SK-N-SH (cell line): Measurements from ENCODE around the gene TMTC4. TPM values are rescaled to one million over a fixed set of nuclear protein-coding genes. Genes with fewer than 3 reads are reported as not detected.

ENCODE experiments used
- CTCF ChIA-PET: fragments of 300-600, 350-600 bp; formaldehyde crosslinking; extraction: SDS; loops from one replicate; lab custom pipeline; 2021; lab: Yijun Ruan, JAX
- POLR2A ChIA-PET: fragments of 350-600 bp; sonication (Branson Sonifier 250); formaldehyde crosslinking; extraction: SDS; loops from one replicate; lab custom pipeline; 2020; ENCODE audit warnings: antibody characterized with exemption, inconsistent platforms; lab: Yijun Ruan, JAX
- DNase-seq: peaks from one replicate; pipeline ENCODE4 v3.0.0; 2012
- H2AFZ ChIP-seq: fragments of 200-600 bp; sonication (generic); 2 replicates; pipeline ENCODE4 v1.8.1; 2016; ENCODE audit warnings: antibody characterized with exemption, mild to moderate bottlenecking, low read depth
- H3F3A ChIP-seq: fragments of 200-600 bp; sonication (generic); replicated peaks from 2 replicates; pipeline ENCODE3; 2016; ENCODE audit warnings: antibody characterized with exemption, mild to moderate bottlenecking; ENCODE audit not compliant: insufficient read depth
- H3K27ac ChIP-seq, 2 experiments: fragments of 200-500 bp in 1 of 2; fragments of 200-600 bp in 1 of 2; sonication (Bioruptor generic) in 1 of 2; sonication (generic), shearing (Covaris generic) in 1 of 2; 2 replicates each; pipeline versions ENCODE4 v1.5.1 to v1.6.1; 2014 to 2016; ENCODE audit warnings: low read depth in 2 of 2, inconsistent platforms in 1 of 2, low read length in 1 of 2, mild to moderate bottlenecking in 1 of 2, mixed read lengths in 1 of 2
- H3K27me3 ChIP-seq: fragments of 200-600 bp; sonication (generic), shearing (Covaris generic); 2 replicates; pipeline ENCODE4 v1.6.1; 2016; ENCODE audit warnings: mixed run types; ENCODE audit not compliant: insufficient read depth
- H3K36me3 ChIP-seq, 2 experiments: fragments of 200-500 bp in 1 of 2; fragments of 200-600 bp in 1 of 2; sonication (Bioruptor generic) in 1 of 2; sonication (generic) in 1 of 2; replicated peaks in 1 of 2; 2 replicates each; pipeline versions ENCODE3 to v1.5.1; 2014 to 2016; ENCODE audit warnings: low read length in 1 of 2, mild to moderate bottlenecking in 1 of 2; ENCODE audit not compliant: insufficient read depth in 2 of 2, control insufficient read depth in 1 of 2
- H3K4me1 ChIP-seq, 2 experiments: fragments of 200-500 bp in 1 of 2; fragments of 200-600 bp in 1 of 2; sonication (Bioruptor generic) in 1 of 2; sonication (generic), shearing (Covaris generic) in 1 of 2; 2 replicates each; pipeline versions ENCODE4 v1.5.1 to v1.6.1; 2014 to 2016; ENCODE audit warnings: low read depth in 1 of 2, low read length in 1 of 2, mixed run types in 1 of 2; ENCODE audit not compliant: insufficient read depth in 2 of 2, control insufficient read depth in 1 of 2
- H3K4me2 ChIP-seq: fragments of 200-600 bp; sonication (generic), shearing (Covaris generic); 2 replicates; pipeline ENCODE4 v1.6.1; 2017; ENCODE audit warnings: mixed run types
- H3K4me3 ChIP-seq, 2 experiments: fragments of 200-500 bp in 1 of 2; fragments of 200-600 bp in 1 of 2; sonication (Bioruptor generic) in 1 of 2; sonication (generic), shearing (Covaris generic) in 1 of 2; 2 replicates each; pipeline versions ENCODE4 v1.5.1 to v1.8.1; 2014 to 2016; ENCODE audit warnings: low read depth in 2 of 2, inconsistent platforms in 1 of 2, low read length in 1 of 2, mild to moderate bottlenecking in 1 of 2, mixed read lengths in 1 of 2, moderate library complexity in 1 of 2
- H3K79me2 ChIP-seq: fragments of 200-600 bp; sonication (generic); 2 replicates; pipeline ENCODE4 v1.8.1; 2017; ENCODE audit warnings: mild to moderate bottlenecking; ENCODE audit not compliant: insufficient read depth
- H3K9ac ChIP-seq: fragments of 200-600 bp; sonication (generic); 2 replicates; pipeline ENCODE4 v1.6.1; 2017; ENCODE audit warnings: mixed run types
- H3K9me2 ChIP-seq: fragments of 200-600 bp; sonication (generic); 2 replicates; pipeline ENCODE4 v1.6.1; 2017; ENCODE audit warnings: mixed run types
- H3K9me3 ChIP-seq: fragments of 200-600 bp; sonication (generic); 2 replicates; pipeline ENCODE4 v1.6.1; 2017; ENCODE audit warnings: mixed run types, mild to moderate bottlenecking, moderate library complexity
- H4K20me1 ChIP-seq: fragments of 200-600 bp; sonication (generic); 2 replicates; pipeline ENCODE4 v1.6.1; 2017; ENCODE audit warnings: mild to moderate bottlenecking, mixed run types; ENCODE audit not compliant: insufficient read depth
- CHD2 ChIP-seq: fragments of 150-350 bp; IDR thresholded peaks from 2 replicates; pipeline ENCODE4 v1.6.1; 2018; ENCODE audit warnings: low read length; ENCODE audit not compliant: partially characterized antibody
- CTCF ChIP-seq: fragments of 200-600 bp; sonication (generic); IDR thresholded peaks from 2 replicates; pipeline ENCODE4 v1.6.1; 2017; ENCODE audit warnings: antibody characterized with exemption, mild to moderate bottlenecking, moderate library complexity
- ELF1 ChIP-seq: IDR thresholded peaks from 2 replicates; pipeline ENCODE4 v1.4.0; 2012
- GATA2 ChIP-seq: sonication (generic); formaldehyde crosslinking; IDR thresholded peaks from 2 replicates; pipeline ENCODE4 v1.5.0; 2020; ENCODE audit warnings: mild to moderate bottlenecking, missing genetic modification reagents
- MEF2A ChIP-seq: IDR thresholded peaks from 2 replicates; pipeline ENCODE4 v1.4.0; 2012; ENCODE audit warnings: low read depth, borderline replicate concordance
- NFIC ChIP-seq: IDR thresholded peaks from 2 replicates; pipeline ENCODE4 v1.4.0; 2012; ENCODE audit warnings: borderline replicate concordance
- POLR2AphosphoS5 ChIP-seq: IDR thresholded peaks from 2 replicates; pipeline ENCODE4 v1.6.1; 2012; ENCODE audit warnings: low read depth, low read length
- RAD21 ChIP-seq: IDR thresholded peaks from 2 replicates; pipeline ENCODE4 v1.6.1; 2012; ENCODE audit warnings: mild to moderate bottlenecking, low read length
- RCOR1 ChIP-seq: fragments of 150-350 bp; IDR thresholded peaks from 2 replicates; pipeline ENCODE4 v1.6.1; 2017; ENCODE audit warnings: antibody characterized with exemption, low read length
- REST ChIP-seq: IDR thresholded peaks from 2 replicates; pipeline ENCODE4 v1.6.1; 2012; ENCODE audit warnings: mild to moderate bottlenecking, low read depth, low read length, moderate library complexity
- RXRA ChIP-seq: IDR thresholded peaks from 2 replicates; pipeline ENCODE4 v1.4.0; 2012; ENCODE audit warnings: low read depth, mild to moderate bottlenecking, borderline replicate concordance
- SIN3A ChIP-seq: IDR thresholded peaks from 2 replicates; pipeline ENCODE4 v1.6.1; 2012; ENCODE audit warnings: low read depth, mild to moderate bottlenecking, low read length, moderate library complexity, borderline replicate concordance
- SMC3 ChIP-seq: IDR thresholded peaks from 2 replicates; pipeline ENCODE4 v1.6.1; 2012; ENCODE audit warnings: low read depth, low read length, improper control_type of control experiment
- TAF1 ChIP-seq: IDR thresholded peaks from 2 replicates; pipeline ENCODE4 v1.6.1; 2012; ENCODE audit warnings: low read depth, mild to moderate bottlenecking, low read length, moderate library complexity, borderline replicate concordance
- ZBTB33 ChIP-seq: IDR thresholded peaks from 2 replicates; pipeline ENCODE4 v1.4.0; 2012; ENCODE audit warnings: low read depth, borderline replicate concordance
- WGBS: methylation state at CpG from one replicate; pipeline ENCODE4 v1.1.6; 2017; ENCODE audit warnings: low lambda C conversion rate; 5-methylcytosine and 5-hydroxymethylcytosine counted together
- polyA plus RNA-seq, 3 experiments: library from polyadenylated mRNA; depleted of rRNA; stranded (reverse); fragments of >200 nt; gene quantifications; 2 replicates each; pipeline ENCODE4 v1.2.3, GENCODE V29; 2012
- TF ChIP-seq, protein P1 (sequence below): fragments of 150-350 bp; IDR thresholded peaks from 2 replicates; pipeline ENCODE4 v1.6.1; 2017; ENCODE audit warnings: antibody characterized with exemption, low read length, low read depth, borderline replicate concordance
- TF ChIP-seq, protein P2 (sequence below): IDR thresholded peaks from 2 replicates; pipeline ENCODE4 v1.4.0; 2012; ENCODE audit warnings: low read depth
- TF ChIP-seq, protein P3 (sequence below): IDR thresholded peaks from 2 replicates; pipeline ENCODE4 v1.4.0; 2012; ENCODE audit warnings: low read depth, borderline replicate concordance

Gene TMTC4
- polyA plus RNA-seq, 1 of the 3 experiments (the other 2 are of a cell fraction), result 22.3 TPM

- Histone ChIP-seq H3K36me3 (no peaks in the 10 kb centered on the region), H4K20me1 (no peaks in the 10 kb centered on the region; the same call in 1 of the 2 replicates), H3K4me2 (peak overlapping the region; percentile 92), H3K4me1 (peaks cover 9 to 15% of the 10 kb centered on the region in 2 experiments; a peak in 3 of 4 replicates), H3K9ac (peak overlapping the region; percentile 71), H3K27ac (no peak overlapping the region), H3K27me3 (0 out of 2 replicates have a peak, but pooled peaks cover 6% of the 10 kb centered on the region), H3K9me2 (no peaks in the 10 kb centered on the region), H3F3A (no peaks in the 10 kb centered on the region), H3K79me2 (peaks cover 31% of the 10 kb centered on the region; the same call in 1 of the 2 replicates), H3K4me3 (peak overlapping the region; percentile 88 to 89), H3K9me3 (no peaks in the 10 kb centered on the region), H2AFZ (0 out of 2 replicates have a peak overlapping the region, but pooled peaks have one; percentile 56)
- TF ChIP-seq POLR2AphosphoS5, result no peak
- TF ChIP-seq TAF1, result no peak
- no peak for TF ChIP-seq SIN3A
- TF ChIP-seq RXRA, result no peak
- no peak for TF ChIP-seq MEF2A
- no peak for TF ChIP-seq CHD2
- TF ChIP-seq CTCF, result no peak
- no peak for TF ChIP-seq SMC3
- TF ChIP-seq ZBTB33, result no peak
- no peak for TF ChIP-seq ELF1
- TF ChIP-seq, protein P1, sequence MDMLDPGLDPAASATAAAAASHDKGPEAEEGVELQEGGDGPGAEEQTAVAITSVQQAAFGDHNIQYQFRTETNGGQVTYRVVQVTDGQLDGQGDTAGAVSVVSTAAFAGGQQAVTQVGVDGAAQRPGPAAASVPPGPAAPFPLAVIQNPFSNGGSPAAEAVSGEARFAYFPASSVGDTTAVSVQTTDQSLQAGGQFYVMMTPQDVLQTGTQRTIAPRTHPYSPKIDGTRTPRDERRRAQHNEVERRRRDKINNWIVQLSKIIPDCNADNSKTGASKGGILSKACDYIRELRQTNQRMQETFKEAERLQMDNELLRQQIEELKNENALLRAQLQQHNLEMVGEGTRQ, result no peak
- TF ChIP-seq, protein P2, sequence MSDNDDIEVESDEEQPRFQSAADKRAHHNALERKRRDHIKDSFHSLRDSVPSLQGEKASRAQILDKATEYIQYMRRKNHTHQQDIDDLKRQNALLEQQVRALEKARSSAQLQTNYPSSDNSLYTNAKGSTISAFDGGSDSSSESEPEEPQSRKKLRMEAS, result no peak
- TF ChIP-seq, protein P3, sequence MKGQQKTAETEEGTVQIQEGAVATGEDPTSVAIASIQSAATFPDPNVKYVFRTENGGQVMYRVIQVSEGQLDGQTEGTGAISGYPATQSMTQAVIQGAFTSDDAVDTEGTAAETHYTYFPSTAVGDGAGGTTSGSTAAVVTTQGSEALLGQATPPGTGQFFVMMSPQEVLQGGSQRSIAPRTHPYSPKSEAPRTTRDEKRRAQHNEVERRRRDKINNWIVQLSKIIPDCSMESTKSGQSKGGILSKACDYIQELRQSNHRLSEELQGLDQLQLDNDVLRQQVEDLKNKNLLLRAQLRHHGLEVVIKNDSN, result no peak
- TF ChIP-seq RCOR1, result no peak
- TF ChIP-seq REST, result no peak
- TF ChIP-seq GATA2 (CRISPR knock-in tag), result no peak
- TF ChIP-seq RAD21, result no peak
- TF ChIP-seq NFIC, result no peak
- no peak for DNase-seq
- POLR2A ChIA-PET, result no interaction called here
- CTCF ChIA-PET, result interaction anchor here (1.5 kb wide), 1 partner anchor 19 kb away, joined by 4 read pairs; no protein-coding TSS in a partner anchor
- WGBS, result 61% methylated on average over 15 of the region's 15 CpGs
Observed at GRCh38 chr13:100675661-100676129, 1.1 kb upstream of the TMTC4 start.
